ENCODE results near the gene PRSS12. TPM values are rescaled to one million over a fixed set of nuclear protein-coding genes. Genes with fewer than 3 reads are reported as not detected.

Gene PRSS12
- total RNA-seq, 1 experiment from 2014 or later = 13.8 TPM

DNA sequence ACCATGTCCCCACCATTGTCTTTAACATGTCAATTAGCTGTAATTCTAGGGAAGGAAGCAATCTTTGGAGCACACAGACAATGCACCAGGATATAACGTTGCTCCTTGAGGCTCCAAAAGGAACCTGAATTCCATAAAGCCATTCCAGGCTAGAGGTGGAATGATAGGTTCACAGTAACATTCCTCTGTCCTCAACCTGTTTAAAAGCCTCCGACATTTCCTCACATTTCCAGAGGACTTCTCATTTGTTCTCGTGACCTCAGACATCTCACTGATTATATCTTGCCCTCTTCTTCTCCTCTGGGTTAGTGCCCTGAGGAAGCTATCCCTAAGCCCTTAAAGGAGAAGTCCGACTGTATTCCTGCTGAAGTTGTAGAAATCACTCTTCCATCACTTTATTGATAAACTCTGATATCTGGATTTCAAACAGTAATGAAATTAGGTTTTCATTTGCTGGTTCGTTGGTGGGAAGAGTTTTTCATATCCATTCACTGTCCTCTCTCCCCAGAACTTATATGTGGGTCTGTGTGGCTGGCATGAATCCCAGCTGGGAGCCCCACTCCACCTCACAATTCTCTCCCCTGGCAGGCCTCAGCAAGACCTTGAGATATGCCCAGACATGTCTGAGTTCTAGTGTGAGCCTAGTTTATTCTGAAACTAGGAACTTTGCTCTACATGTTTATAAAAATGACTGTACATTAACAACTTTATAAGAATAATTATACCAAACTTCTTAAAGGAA is 44.2 kb upstream of the PRSS12 start:
- Histone ChIP-seq H3K4me2 (ENCODE audit: low read length) (no peak overlapping the region), H4K20me1 (ENCODE audit: insufficient read depth) (no peaks in the 10 kb centered on the region), H3K9ac (ENCODE audit: low read length) (no peak overlapping the region), H2AFZ (ENCODE audit: low read depth, low read length, poor library complexity, severe bottlenecking) (no peak overlapping the region), H3K9me2 (ENCODE audit: insufficient read depth) (no peaks in the 10 kb centered on the region), H3K4me1 (ENCODE audit: control insufficient read depth in 1 of 2, insufficient read depth in 2 of 2, low read length in 2 of 2) (no peaks in the 10 kb centered on the region), H3K36me3 (ENCODE audit: control insufficient read depth in 1 of 2, insufficient read depth in 2 of 2, low read length in 2 of 2) (no peaks in the 10 kb centered on the region), H3K27ac (ENCODE audit: low read depth, low read length) (no peak overlapping the region), H3K79me2 (ENCODE audit: insufficient read depth, low read length) (no peaks in the 10 kb centered on the region), H3K4me3 (replicated peaks in 1 of 2; ENCODE audit: low read depth in 1 of 2, low read length in 2 of 2) (no peak overlapping the region), H3K27me3 (ENCODE audit: insufficient read depth, low read length) (no peaks in the 10 kb centered on the region), H3K9me3 (ENCODE audit: control insufficient read depth in 1 of 2, insufficient read depth in 1 of 2, low read depth in 1 of 2, low read length in 2 of 2) (no peaks in the 10 kb centered on the region)
- CTCF ChIA-PET = no interaction called here
- no peak for TF ChIP-seq EGR1 (IDR thresholded peaks at IDR 0.05; ENCODE audit: low read depth)
- no peak for TF ChIP-seq RAD21 (IDR thresholded peaks at IDR 0.05; ENCODE audit: low read depth)
- no peak for TF ChIP-seq JUND (IDR thresholded peaks at IDR 0.05)
- no peak for TF ChIP-seq POLR2AphosphoS5 (IDR thresholded peaks at IDR 0.05; ENCODE audit: low read depth, low read length)
- TF ChIP-seq FOSL1 (IDR thresholded peaks at IDR 0.05; ENCODE audit: low read depth) = no peak
- TF ChIP-seq YY1 (IDR thresholded peaks at IDR 0.05; ENCODE audit: extremely low read depth, insufficient replicate concordance, low read depth, low read length) = no peak
- TF ChIP-seq SP1 (IDR thresholded peaks at IDR 0.05; ENCODE audit: low read depth) = no peak
- TF ChIP-seq EZH2phosphoT487 (IDR thresholded peaks at IDR 0.05; ENCODE audit: borderline replicate concordance) = no peak
- no peak for TF ChIP-seq CBX3 (IDR thresholded peaks at IDR 0.05; ENCODE audit: low read depth)
- TF ChIP-seq ELF1 (IDR thresholded peaks at IDR 0.05; ENCODE audit: borderline replicate concordance, low read depth) = no peak
- no peak for TF ChIP-seq CEBPB (IDR thresholded peaks at IDR 0.05; ENCODE audit: low read depth)
- TF ChIP-seq ZNF274 (IDR thresholded peaks at IDR 0.05; ENCODE audit: low read depth, low read length) = no peak
- no peak for TF ChIP-seq EZH2 (IDR thresholded peaks at IDR 0.05)
- TF ChIP-seq, protein P1, sequence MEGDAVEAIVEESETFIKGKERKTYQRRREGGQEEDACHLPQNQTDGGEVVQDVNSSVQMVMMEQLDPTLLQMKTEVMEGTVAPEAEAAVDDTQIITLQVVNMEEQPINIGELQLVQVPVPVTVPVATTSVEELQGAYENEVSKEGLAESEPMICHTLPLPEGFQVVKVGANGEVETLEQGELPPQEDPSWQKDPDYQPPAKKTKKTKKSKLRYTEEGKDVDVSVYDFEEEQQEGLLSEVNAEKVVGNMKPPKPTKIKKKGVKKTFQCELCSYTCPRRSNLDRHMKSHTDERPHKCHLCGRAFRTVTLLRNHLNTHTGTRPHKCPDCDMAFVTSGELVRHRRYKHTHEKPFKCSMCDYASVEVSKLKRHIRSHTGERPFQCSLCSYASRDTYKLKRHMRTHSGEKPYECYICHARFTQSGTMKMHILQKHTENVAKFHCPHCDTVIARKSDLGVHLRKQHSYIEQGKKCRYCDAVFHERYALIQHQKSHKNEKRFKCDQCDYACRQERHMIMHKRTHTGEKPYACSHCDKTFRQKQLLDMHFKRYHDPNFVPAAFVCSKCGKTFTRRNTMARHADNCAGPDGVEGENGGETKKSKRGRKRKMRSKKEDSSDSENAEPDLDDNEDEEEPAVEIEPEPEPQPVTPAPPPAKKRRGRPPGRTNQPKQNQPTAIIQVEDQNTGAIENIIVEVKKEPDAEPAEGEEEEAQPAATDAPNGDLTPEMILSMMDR (IDR thresholded peaks at IDR 0.05 in 2 of 3, conservative IDR thresholded peaks at IDR 0.05 in 1 of 3; ENCODE audit: borderline replicate concordance in 1 of 3, insufficient read depth in 1 of 3, low read depth in 2 of 3, low read length in 2 of 3) = no peak
- TF ChIP-seq TCF7L2 (IDR thresholded peaks at IDR 0.05; ENCODE audit: borderline replicate concordance, extremely low read depth, insufficient read depth, insufficient read length) = no peak
- TF ChIP-seq, protein P2, sequence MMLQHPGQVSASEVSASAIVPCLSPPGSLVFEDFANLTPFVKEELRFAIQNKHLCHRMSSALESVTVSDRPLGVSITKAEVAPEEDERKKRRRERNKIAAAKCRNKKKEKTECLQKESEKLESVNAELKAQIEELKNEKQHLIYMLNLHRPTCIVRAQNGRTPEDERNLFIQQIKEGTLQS (IDR thresholded peaks at IDR 0.05) = no peak
- TF ChIP-seq SRF (IDR thresholded peaks at IDR 0.05; ENCODE audit: low read depth) = no peak
- ATAC-seq (no peak), DNase-seq (ENCODE audit: low read depth, low spot score) (no peak)
- POLR2A ChIA-PET = no interaction called here
- RAD21 ChIA-PET (ENCODE audit: low non-redundant PET in 1 of 2, low total read pairs in 2 of 2, uncharacterized antibody in 2 of 2, unreplicated experiment in 2 of 2) = no interaction called here
- intact Hi-C loops (cut with micrococcal nuclease) = no loop called here
- BruUV-seq (replicated peaks) = no TSS peak
